Measurements from ENCODE around the gene STK40.

STK40 gene

GRCh38 chr1:36322041-36322785 lies 63.5 kb downstream of the STK40 start:
- DNase-seq (ENCODE audit: insufficient read length, low spot score): no peak
- no peak for FAIRE-seq

GRCh38 chr1:36321119-36321951 lies 64.4 kb downstream of the STK40 start:
- DNase-seq (ENCODE audit: insufficient read length, low spot score) (no peak), FAIRE-seq (no peak)

GRCh38 chr1:36320767-36321118 lies 65.0 kb downstream of the STK40 start:
- no peak for FAIRE-seq
- no peak for DNase-seq (ENCODE audit: insufficient read length, low spot score)

- DNase-seq (ENCODE audit: insufficient read length, low spot score): no peak
Observed at GRCh38 chr1:36320291-36320761, 65.4 kb downstream of the STK40 start.

GRCh38 chr1:36309397-36309796 lies 76.3 kb downstream of the STK40 start:
- FAIRE-seq (no peak), DNase-seq (ENCODE audit: insufficient read length, low spot score) (no peak)

More at GRCh38 chr1:36320291-36320761, 65.4 kb downstream of the STK40 start:
- no peak for FAIRE-seq

GRCh38 chr1:36307601-36308330 lies 78.0 kb downstream of the STK40 start:
- FAIRE-seq (no peak), DNase-seq (ENCODE audit: insufficient read length, low spot score) (no peak)

- FAIRE-seq: peak; percentile 94
- peak; percentile 96 for DNase-seq (ENCODE audit: insufficient read length, low spot score)
Observed at GRCh38 chr1:36306902-36307456, 78.7 kb downstream of the STK40 start.

- FAIRE-seq (no peak), DNase-seq (ENCODE audit: insufficient read length, low spot score) (no peak)
Observed at GRCh38 chr1:36306210-36306901, 79.4 kb downstream of the STK40 start, which contains the start of gene SH3D21. SH3D21 (plus strand) TSS chr1:36306368; CDS start chr1:36306421, 53 bp downstream.

GRCh38 chr1:36305915-36306209 lies 79.9 kb downstream of the STK40 start:
- no peak for DNase-seq (ENCODE audit: insufficient read length, low spot score)
- no peak for FAIRE-seq

GRCh38 chr1:36304970-36305914 lies 80.5 kb downstream of the STK40 start:
- FAIRE-seq (no peak), DNase-seq (ENCODE audit: insufficient read length, low spot score) (no peak)

- no peak for DNase-seq (ENCODE audit: insufficient read length, low spot score)
- FAIRE-seq: no peak
Observed at GRCh38 chr1:36304521-36304920, 81.2 kb downstream of the STK40 start.

GRCh38 chr1:36303650-36304360 lies 81.9 kb downstream of the STK40 start:
- DNase-seq (ENCODE audit: insufficient read length, low spot score) (no peak), FAIRE-seq (no peak)

- DNase-seq (ENCODE audit: insufficient read length, low spot score): no peak
- no peak for FAIRE-seq
Observed at GRCh38 chr1:36303244-36303643, 82.5 kb downstream of the STK40 start.

GRCh38 chr1:36301220-36301619 lies 84.5 kb downstream of the STK40 start:
- DNase-seq (ENCODE audit: insufficient read length, low spot score) (no peak), FAIRE-seq (no peak)

- no peak for DNase-seq (ENCODE audit: insufficient read length, low spot score)
- FAIRE-seq: no peak
Observed at GRCh38 chr1:36300526-36300925, 85.2 kb downstream of the STK40 start.

- no peak for FAIRE-seq
- DNase-seq (ENCODE audit: insufficient read length, low spot score): no peak
Observed at GRCh38 chr1:36298640-36299039, 87.1 kb downstream of the STK40 start.

- FAIRE-seq (no peak), DNase-seq (ENCODE audit: insufficient read length, low spot score) (no peak)
Observed at GRCh38 chr1:36297062-36297461, 88.7 kb downstream of the STK40 start.

- DNase-seq (ENCODE audit: insufficient read length, low spot score) (no peak), FAIRE-seq (no peak)
Observed at GRCh38 chr1:36295390-36295789, 90.3 kb downstream of the STK40 start.

Data from HTR-8/SVneo (cell line).